HL-60 (cell line): ENCODE results near the gene DMD.

Experiments
- DNase-seq, 2 experiments: peaks; one replicate each; pipeline ENCODE4 v3.0.0-alpha.2; 2010 to 2020; ENCODE audit warnings: low read depth in 1 of 2, low spot score in 1 of 2
- H3K27ac ChIP-seq: fragments of 250-450 bp; sonication (Bioruptor Pico); replicated peaks from 2 replicates; pipeline ENCODE4 v1.5.1; 2020; ENCODE audit warnings: mild to moderate bottlenecking, moderate library complexity
- H3K27me3 ChIP-seq: fragments of 250-450 bp; sonication (Bioruptor Pico); 2 replicates; pipeline ENCODE4 v1.5.1; 2021; ENCODE audit warnings: mild to moderate bottlenecking, moderate library complexity; ENCODE audit not compliant: insufficient read depth, poor library complexity, severe bottlenecking
- H3K4me3 ChIP-seq: replicated peaks from 2 replicates; pipeline ENCODE4 v1.5.1; 2011; ENCODE audit warnings: mild to moderate bottlenecking, control low read depth, low read length; ENCODE audit not compliant: insufficient read depth
- GABPA ChIP-seq: IDR thresholded peaks from 2 replicates; pipeline ENCODE4 v1.6.1; 2012; ENCODE audit warnings: low read depth
- POLR2AphosphoS5 ChIP-seq: IDR thresholded peaks from 2 replicates; pipeline ENCODE4 v1.6.1; 2012; ENCODE audit warnings: low read depth
- SPI1 ChIP-seq: IDR thresholded peaks from 2 replicates; pipeline ENCODE4 v1.6.1; 2012; ENCODE audit warnings: low read depth, mild to moderate bottlenecking, borderline replicate concordance
- TF ChIP-seq, protein P1 (sequence below): IDR thresholded peaks from 2 replicates; pipeline ENCODE4 v1.6.1; 2012; ENCODE audit warnings: low read depth; ENCODE audit not compliant: insufficient replicate concordance
- TF ChIP-seq, protein P2 (sequence below): IDR thresholded peaks from one replicate; pipeline ENCODE4 v1.5.1; 2011; ENCODE audit warnings: low read length, control low read depth, inconsistent platforms; ENCODE audit not compliant: insufficient read depth

Gene DMD

DNA sequence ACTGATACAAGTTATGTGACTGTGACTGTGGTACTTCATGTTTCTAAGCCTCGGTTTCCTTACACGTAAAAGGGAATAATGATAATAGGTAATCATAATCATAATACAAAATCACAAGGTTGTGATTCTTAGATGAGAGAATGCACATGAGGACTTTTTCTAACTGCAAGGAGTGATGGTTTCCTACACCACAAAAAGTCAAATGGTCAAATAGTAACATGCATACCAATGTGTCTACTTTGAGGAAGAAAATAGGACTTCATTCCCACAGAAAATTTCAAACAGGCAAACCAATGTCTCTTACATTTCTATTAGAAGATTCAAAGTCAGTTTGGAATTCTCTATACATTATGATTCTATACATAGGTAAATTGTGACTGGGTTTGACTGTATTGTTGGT, 1770.8 kb downstream of the DMD start:
- no peak for DNase-seq
- no peaks in the 10 kb centered on the region for H3K27me3 ChIP-seq
- H3K4me3 ChIP-seq, result no peak overlapping the region
- H3K27ac ChIP-seq, result no peak overlapping the region
- TF ChIP-seq, protein P1, sequence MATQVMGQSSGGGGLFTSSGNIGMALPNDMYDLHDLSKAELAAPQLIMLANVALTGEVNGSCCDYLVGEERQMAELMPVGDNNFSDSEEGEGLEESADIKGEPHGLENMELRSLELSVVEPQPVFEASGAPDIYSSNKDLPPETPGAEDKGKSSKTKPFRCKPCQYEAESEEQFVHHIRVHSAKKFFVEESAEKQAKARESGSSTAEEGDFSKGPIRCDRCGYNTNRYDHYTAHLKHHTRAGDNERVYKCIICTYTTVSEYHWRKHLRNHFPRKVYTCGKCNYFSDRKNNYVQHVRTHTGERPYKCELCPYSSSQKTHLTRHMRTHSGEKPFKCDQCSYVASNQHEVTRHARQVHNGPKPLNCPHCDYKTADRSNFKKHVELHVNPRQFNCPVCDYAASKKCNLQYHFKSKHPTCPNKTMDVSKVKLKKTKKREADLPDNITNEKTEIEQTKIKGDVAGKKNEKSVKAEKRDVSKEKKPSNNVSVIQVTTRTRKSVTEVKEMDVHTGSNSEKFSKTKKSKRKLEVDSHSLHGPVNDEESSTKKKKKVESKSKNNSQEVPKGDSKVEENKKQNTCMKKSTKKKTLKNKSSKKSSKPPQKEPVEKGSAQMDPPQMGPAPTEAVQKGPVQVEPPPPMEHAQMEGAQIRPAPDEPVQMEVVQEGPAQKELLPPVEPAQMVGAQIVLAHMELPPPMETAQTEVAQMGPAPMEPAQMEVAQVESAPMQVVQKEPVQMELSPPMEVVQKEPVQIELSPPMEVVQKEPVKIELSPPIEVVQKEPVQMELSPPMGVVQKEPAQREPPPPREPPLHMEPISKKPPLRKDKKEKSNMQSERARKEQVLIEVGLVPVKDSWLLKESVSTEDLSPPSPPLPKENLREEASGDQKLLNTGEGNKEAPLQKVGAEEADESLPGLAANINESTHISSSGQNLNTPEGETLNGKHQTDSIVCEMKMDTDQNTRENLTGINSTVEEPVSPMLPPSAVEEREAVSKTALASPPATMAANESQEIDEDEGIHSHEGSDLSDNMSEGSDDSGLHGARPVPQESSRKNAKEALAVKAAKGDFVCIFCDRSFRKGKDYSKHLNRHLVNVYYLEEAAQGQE, result no peak
- no peak for TF ChIP-seq POLR2AphosphoS5
- TF ChIP-seq GABPA, result no peak
- TF ChIP-seq, protein P2, sequence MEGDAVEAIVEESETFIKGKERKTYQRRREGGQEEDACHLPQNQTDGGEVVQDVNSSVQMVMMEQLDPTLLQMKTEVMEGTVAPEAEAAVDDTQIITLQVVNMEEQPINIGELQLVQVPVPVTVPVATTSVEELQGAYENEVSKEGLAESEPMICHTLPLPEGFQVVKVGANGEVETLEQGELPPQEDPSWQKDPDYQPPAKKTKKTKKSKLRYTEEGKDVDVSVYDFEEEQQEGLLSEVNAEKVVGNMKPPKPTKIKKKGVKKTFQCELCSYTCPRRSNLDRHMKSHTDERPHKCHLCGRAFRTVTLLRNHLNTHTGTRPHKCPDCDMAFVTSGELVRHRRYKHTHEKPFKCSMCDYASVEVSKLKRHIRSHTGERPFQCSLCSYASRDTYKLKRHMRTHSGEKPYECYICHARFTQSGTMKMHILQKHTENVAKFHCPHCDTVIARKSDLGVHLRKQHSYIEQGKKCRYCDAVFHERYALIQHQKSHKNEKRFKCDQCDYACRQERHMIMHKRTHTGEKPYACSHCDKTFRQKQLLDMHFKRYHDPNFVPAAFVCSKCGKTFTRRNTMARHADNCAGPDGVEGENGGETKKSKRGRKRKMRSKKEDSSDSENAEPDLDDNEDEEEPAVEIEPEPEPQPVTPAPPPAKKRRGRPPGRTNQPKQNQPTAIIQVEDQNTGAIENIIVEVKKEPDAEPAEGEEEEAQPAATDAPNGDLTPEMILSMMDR, result no peak
- TF ChIP-seq SPI1, result no peak

DNA sequence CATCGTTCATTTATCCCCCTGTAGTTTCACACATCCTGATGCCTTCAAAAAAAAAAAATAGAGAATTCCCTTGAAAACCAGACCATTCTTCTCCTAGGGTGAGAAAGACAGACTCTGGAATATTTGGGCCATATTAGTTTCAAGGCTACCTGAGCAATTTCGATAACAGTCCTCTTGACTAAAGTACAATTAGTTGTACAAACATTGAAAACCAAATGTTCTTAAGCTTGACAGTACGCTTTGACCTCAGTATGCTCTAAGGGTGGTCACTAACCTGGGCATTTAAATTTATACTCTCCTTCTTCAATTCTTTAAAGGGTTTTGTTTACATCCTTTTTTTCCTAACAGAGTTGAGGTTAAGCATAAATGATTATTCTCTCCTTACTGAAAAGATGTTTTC, 1774.9 kb downstream of the DMD start:
- H3K27me3 ChIP-seq, result no peaks in the 10 kb centered on the region
- TF ChIP-seq, protein P2, result no peak
- no peak for TF ChIP-seq SPI1
- TF ChIP-seq, protein P1, result no peak
- no peak for TF ChIP-seq POLR2AphosphoS5
- no peak for TF ChIP-seq GABPA

GRCh38 chrX:31435592-31435991, 1775.8 kb downstream of the DMD start:
- H3K27ac ChIP-seq, result no peak overlapping the region
- no peak for DNase-seq
- no peak overlapping the region for H3K4me3 ChIP-seq
- TF ChIP-seq, protein P2, result no peak
- no peak for TF ChIP-seq SPI1
- TF ChIP-seq, protein P1, result no peak
- no peak for TF ChIP-seq GABPA
- no peak for TF ChIP-seq POLR2AphosphoS5
- no peaks in the 10 kb centered on the region for H3K27me3 ChIP-seq

More for the DNA sequence above, 1774.9 kb downstream of the DMD start:
- no peak overlapping the region for H3K4me3 ChIP-seq
- H3K27ac ChIP-seq, result no peak overlapping the region
- no peak for DNase-seq
